T-helper 2 cell (primary cell): Measurements from ENCODE around the gene TMEM186.
"Not testable (repeated sequence)": the region's sequence is repeated elsewhere in the genome, so short reads cannot be mapped to it uniquely, and the experiment has no call there.

Experiments
- DNase-seq, 5 experiments: peaks; one replicate each; pipeline versions ENCODE4 v3.0.0 to v3.0.0-alpha.2; 2012 to 2022

Gene TMEM186

DNA sequence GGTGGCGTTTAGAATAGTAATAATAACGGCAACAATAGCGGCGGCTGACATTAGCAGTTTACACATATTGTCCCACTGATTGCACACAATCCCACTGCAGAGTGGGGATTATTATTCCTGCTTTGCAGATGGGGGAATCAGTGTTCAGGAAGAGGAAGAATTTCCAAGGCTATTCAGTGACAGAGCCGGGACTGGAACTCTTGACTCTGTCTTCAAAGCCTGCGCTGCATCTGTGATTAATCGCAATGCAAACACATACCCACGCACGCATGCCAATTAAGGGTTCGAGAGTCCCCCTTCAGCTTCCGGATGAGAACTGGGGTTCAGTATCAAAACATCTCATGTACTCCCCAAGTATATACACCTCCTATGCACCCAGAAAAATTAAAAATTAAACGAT, 29.2 kb downstream of the TMEM186 start:
- DNase-seq = no peak

DNA sequence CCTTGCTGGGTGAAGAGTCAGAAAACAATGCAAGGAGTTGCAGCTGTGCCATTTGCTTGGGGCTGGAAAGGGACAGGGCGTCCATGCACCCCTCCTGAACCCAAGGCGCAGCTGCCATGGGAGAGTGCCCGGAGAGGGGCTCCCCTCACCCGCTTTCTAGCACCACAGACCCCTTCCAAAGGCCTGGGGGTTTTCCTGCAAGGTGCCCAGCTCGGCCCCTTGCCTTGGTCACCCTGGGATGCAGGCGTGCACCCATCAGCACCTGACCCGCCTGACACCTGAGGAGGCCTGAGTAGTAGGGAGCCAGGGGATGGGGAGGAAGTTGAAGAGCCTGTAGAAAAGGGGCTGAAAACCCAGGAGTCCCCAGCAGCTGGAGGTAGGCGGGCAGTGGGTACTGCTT, 30.3 kb downstream of the TMEM186 start:
- no peak for DNase-seq

DNA sequence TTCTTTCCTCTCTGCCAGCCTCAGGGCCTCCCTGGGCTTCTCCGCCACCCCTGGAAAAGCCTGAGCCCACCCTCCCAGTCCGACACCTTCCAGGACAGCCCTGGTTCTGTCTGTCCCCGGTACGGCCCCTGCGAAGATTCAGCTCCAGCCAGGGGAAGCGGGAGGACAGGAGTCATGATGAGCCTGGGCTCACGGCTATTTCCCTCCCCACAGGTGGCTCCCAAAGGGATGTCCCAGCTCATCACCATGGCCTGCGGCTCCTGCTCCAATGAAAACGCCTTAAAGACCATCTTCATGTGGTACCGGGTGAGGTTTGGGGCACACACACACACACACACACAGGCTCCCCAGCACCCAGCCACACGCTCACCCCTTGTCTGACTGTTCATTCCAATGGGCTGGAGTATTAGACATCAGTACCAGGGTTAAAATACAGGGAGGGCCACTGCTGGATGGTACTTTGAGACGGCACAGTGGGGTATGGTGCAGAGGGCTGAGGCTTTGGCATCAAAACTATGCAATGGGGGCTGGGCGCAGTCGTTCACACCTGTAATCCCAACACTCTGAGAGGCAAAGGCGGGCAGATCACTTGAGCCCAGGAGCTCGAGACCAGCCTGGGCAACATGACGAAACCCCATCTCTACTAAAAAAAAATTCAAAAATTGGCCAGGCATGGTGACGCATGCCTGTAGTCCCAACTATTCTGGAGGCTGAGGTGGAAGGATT, 32.8 kb downstream of the TMEM186 start:
- DNase-seq = no peak

DNA sequence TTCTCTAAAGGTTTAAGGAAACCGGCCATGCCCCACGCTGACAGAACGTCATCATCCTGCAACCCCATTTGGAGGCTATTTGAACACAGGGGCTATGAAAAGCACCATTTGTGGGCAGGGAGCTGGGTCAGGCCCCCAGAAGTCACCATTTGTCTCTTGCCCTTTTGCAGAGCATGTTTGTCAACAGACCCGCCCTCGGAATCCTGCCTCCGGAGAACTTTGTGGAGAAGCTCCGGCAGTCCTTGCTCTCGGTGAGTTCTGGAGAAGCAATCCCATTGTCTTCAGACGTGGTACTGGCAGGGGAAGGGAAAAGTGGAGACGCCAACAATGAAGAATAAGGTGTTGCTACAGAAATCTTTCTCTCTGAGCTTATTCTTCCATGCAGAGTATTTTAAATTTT, 33.5 kb downstream of the TMEM186 start:
- no peak for DNase-seq

DNA sequence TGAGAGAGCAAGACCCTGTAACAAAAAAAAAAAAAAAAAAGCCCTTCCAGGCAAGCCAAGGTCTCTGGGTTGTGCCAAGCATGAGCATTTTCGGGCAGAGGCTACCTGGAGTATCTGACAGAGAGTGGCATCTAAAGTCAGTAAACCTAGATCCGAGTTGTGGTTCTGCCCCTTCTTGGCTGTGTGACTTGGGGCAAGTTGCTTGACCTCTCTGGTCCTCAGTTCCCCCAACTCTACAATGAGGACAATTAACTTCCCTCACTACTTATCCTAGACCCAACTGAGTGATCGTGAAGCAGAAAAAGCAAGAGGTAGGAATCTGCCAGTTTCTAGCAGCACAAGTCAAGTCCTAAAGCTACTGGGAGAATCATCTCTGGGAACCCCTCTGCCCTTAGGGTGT, 34.4 kb downstream of the TMEM186 start:
- no peak for DNase-seq

DNA sequence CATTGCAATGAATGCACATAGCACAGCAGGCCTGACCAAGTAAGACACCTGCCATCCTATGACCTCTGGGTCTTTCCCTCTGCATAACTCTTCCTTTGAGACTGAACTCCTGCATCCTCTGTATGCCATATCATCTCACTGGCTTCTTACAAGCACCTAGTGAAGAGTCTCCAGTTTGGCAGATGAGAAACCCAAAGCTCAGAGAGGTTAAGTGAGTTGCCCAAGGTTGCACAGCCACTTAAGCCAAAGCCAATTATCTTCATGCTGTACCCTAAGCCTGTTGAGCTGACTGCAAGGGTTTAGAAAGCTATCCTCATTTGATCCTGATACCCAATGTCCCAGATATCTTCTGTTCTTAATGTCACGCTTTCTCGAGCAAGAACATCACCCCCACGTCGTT, 35.2 kb downstream of the TMEM186 start:
- no peak for DNase-seq

DNA sequence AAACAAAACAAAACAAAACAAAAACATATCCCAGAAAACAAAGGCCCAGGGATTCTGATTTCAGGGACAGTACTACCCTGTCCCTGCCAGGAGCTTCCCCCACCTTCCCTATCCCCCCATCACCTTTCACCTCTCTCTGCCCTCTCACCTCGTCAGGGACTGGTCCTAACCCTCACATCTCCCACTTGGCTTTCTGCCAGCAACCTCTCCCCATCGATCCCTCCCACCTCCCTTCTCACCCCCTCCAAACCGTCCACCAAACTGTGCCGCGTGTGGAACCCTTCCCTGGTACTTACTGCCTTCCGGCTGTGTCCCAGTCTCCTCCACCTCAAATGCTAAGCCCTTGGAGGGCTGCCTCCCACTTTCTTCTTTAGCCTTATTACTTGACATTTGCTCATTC, 36.4 kb downstream of the TMEM186 start:
- no peak for DNase-seq

DNA sequence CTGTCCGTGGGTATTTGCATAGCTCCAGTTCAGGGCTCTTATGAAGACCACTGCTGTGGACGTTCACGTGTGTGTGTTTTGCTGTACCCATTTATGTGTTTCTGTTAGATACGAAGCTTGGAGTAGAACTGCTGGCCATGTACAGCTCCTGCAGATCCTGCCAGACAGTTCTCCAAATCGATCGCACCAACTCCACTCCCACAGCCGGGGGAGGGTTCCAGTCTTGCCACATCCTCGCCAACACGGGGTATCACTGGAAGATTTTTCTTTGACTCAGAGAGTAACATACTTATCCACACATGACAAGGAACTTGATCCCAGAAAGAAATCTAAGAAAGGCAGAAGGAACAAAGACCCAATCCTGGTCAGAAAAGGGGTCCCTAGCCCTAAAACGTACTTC, 37.4 kb downstream of the TMEM186 start:
- no peak for DNase-seq

DNA sequence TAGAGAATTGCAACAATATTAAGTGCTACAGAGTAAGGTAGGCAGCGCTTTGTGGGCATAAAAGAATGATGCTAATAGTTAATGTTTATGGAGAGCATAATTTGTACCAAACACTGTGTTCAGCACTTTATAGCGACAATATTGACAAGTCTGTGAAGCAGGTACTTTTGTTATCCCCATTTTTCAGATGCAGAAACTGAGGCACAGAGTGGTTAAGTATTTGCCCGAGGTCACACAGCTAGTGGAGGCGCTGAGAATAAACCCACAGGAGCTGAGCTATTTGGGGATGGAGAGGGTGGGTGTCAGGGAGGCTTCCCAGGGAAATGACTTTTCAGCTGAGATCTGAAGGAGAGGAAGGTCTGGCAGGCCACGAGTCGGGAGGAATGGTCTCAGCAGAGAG, 39.4 kb downstream of the TMEM186 start:
- DNase-seq = no peak

DNA sequence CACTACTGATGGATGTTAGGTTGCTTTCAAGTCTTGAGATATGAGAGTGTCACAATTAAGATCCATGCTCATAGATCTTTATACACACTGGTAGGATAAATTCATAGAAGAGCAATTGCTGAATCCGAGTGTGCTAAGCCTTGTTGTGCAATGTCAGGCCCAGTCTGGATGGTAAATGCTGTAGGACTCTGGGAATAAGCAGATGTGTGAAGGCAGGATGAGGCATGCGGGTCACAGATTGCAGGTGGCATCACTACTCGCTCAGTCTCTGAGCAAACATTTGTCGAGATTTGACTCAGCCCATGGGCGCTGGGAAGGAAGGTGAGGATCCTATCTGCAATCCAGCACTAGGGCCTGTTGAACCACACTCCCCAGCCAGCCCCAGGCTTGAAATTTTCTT, 40.7 kb downstream of the TMEM186 start:
- no peak for DNase-seq

DNA sequence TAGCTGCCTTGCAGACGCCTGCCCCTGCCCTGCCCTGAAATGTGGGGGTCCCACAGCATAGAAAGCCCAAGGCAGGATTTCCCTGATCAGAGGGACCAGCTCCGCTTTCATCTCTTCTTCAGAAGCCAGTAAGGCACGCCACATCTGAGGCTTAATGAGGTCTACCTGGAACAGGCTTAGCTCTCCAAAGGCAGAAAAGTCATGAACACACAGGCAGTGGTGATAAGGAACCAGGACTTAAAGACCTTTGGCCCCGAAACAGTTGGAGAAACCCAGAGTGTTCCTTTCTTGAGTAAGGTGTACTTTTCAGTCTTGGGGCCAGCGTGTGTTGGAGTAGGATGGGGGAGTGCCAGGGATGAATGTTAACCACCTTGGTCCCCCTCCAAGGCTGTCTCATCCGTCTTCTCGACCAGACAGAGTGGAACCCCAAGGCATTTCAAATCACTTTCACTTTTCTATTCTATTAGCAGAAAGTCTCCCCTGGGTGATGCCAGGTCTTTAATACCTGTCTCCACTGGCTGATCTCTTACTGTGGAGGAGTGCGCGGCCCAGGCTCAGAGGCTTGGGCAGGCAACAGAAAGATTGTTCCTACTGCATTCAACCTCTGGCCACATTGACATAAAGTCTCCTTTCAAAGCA, 43.9 kb downstream of the TMEM186 start:
- no peak for DNase-seq

DNA sequence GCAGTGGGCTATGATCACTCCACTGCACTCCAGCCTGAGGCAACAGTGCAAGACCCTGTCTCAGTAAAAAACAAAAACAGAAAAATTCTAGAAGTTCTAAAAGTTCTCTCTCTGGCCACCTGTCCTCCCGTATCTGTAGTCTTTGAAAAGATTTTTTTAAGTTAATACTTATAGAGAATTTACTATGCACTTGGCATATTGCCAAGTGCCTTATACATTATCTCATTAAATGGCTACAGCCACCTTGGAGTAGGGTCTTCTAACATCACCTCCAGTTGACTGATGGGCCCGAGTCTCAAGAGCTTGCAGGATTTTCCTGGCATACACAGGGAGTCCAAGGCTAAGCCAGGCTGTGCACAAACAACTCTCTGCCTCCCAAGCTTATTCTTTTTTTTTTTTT, 44.7 kb downstream of the TMEM186 start:
- no peak for DNase-seq

DNA sequence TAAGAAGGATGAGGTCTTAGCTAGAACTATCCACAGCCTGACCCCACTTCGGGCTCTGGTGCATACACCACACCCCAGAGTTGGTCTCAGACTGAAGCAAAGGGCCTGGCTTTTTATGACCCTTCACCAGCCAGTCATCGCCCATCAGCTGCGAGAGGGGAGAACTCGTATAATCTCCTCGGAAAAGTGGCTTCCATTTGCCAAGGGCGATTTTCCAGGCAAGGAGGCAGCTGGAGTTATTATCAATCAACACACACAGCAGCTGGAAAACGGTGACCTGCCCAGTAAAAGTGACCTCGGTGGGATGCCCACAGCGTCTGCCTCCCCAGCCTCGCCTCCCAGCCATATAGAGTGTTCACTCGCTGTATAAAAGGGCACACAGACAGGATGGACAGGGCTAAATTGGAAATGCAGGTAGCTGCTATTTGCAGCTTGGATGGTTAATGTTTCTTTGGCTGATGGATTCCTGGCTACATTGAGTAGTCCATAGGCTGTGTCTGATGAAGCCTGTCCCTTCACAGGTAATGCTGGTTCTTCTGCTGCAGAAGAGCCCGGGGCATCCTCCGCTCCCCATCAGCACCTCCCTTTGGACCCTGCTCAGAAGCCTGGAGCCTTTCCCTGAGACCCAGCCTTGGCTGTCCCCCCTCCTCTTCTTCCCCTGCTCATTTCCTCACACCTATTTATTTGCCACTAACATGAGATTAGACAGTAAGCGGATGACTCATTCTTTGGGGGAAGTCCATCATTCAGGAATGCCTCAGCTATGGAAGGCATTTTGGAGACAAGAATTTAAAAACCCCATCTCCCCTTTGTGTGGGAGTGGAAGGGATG, 45.7 kb downstream of the TMEM186 start:
- no peak for DNase-seq

DNA sequence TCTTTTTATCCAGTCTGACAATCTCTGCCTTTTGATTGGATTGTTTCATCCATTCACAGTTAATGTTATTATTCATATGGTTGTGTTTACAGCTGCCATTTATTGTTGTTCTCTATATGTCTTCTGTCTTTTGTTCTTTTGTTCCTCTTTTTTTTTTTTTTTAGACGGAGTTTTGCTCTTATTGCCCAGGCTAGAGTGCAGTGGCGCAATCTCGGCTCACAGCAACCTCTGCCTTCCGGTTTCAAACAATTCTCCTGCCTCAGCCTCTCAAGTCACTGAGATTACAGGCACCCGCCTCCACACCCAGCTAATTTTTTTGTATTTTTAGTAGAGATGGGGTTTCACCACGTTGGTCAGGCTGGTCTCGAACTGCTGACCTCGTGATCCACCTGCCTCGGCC, 48.5 kb downstream of the TMEM186 start:
- DNase-seq = not testable (repeated sequence)
